Activated CD4-positive, alpha-beta T cell treated with anti-CD3 and anti-CD28 coated beads for 24 hours (primary cell): Measurements from ENCODE around the gene P2RY6.
"Not testable (repeated sequence)": the region's sequence is repeated elsewhere in the genome, so short reads cannot be mapped to it uniquely, and the experiment has no call there.

Experiments used
- DNase-seq, 2 donors: peaks; one replicate each; pipeline ENCODE4 v3.0.0-alpha.2; 2020; ENCODE audit warnings: low read depth in 2 of 2

P2RY6 gene, protein sequence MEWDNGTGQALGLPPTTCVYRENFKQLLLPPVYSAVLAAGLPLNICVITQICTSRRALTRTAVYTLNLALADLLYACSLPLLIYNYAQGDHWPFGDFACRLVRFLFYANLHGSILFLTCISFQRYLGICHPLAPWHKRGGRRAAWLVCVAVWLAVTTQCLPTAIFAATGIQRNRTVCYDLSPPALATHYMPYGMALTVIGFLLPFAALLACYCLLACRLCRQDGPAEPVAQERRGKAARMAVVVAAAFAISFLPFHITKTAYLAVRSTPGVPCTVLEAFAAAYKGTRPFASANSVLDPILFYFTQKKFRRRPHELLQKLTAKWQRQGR

DNA sequence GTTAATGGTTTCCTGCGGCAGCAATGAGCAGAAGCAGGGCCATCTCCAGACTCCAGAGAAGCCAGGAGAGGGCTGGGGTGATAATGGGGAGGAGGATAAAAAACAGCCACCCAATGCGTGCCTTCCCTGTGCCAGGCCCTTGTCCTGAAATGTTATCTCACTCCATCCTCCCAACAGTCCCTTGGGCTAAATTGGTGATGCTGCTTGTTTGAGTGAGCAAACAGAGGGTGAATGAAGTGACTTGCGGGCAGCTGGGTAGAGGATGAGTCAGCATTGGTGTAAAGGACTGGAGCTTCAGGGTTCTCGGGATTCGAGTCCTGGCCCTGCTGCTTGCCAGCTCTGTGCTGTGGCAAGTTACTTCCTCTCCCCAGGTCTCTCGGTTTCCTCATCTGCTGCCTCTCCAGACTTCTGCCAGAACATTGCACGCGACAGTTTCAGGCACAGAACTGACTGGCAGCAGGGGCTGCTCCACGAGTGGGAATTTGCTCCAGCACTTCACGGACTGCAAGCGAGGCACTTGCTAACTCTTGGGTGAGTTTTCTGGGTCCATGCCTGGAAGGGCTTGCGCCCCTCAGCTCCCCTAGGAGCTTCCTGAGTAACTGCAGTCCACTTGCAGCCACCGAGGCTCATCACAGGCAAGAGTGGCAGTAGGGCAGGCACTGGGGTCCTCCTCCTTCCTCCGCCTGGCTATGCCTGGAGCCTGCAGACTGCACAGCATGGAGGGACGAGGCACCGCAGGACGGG lies at the start of gene P2RY6:
Gene P2RY6, plus strand, starts transcription at position 403 of the 744 bp plus-strand sequence. CDS start 24,181 bp downstream, outside the sequence.
- no peak for DNase-seq

DNA sequence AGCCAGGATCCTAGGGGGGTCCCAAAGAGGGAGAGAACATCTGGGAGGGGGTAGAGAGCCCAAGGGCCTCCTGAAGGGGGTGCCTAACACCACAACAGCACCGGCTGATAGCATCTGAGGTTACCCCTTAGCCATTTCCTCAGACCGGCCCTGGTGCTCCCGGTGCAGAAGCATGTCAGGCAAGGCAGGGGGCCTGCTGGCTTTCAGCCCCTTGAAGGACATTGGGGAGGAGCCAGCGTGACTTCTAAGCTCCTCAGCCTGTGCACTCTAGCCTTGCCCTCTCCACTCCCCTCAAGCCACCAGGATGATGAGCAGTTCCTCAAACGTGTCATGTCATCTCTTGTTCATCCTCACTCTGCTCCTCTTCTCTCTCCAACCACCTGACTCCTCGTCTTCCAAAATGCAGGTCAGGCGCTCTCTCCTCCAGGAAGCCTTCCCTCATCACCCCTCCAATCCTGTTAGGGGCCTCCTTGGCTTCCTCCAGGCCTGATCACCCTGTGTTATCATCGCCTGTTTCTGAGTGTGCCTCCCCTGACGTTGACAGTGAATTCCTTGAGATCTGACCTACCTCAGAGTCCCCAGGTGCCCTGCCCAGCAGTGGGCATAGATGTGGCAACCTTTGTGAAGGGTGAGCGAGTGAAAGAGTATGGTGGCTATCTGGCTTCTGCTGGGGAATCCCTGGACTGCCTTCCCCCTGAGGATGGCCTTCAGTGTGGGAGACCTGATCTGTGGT lies 48.0 kb upstream of the P2RY6 start:
- DNase-seq, result no peak

DNA sequence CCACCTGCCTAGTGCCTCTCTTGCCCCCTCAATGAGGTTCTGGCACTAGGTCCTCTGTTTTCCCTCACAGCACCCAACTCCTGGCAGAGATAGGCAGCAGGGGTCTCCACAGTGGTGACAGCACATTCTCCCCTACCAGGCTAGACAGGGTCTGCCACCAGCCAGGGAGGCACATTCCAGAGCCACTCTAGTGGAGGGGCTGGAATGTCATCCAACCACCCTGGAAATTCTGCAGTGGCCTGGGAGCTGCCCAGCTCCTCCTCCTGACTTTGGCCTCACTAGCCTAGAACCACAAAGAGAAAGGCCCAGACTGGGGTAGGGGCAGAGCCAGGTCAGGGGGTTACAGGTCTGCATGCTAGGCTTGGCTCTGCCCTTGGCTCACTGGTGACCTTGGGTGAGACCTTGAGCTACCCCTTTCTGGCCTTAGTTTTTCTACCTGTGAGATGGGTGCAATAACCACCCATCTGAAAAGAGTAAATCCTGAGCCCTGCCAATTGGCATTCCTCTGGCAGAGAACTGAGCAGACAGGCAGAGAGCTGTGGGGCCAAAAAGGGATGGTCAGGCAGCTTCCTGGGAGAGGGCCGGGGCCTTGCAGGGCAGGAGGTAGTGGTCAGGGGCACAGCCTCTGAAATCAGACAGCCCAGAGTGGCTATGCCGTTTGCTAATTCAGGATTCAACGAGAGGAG lies 47.0 kb upstream of the P2RY6 start:
- DNase-seq, result no peak

DNA sequence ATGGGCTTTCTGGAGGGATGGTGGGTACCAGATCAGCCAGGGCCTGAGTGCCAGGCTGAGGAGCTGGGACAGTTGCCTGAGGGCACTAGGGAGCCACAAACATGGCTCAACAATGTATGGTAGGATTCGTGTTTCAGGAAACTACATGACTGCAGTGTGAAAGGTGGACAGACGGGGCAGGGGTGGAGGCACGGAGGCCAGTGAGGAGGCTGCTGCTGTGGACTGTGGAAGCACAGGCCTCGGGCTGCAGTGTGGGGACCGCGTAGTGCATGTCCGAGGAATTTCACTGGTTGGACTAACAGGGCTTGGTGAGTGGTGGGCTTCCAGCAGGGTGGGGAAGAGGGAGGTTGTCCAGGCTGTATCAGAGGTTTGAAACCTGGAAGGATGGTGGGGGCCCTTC lies 46.3 kb upstream of the P2RY6 start:
- DNase-seq, result no peak

DNA sequence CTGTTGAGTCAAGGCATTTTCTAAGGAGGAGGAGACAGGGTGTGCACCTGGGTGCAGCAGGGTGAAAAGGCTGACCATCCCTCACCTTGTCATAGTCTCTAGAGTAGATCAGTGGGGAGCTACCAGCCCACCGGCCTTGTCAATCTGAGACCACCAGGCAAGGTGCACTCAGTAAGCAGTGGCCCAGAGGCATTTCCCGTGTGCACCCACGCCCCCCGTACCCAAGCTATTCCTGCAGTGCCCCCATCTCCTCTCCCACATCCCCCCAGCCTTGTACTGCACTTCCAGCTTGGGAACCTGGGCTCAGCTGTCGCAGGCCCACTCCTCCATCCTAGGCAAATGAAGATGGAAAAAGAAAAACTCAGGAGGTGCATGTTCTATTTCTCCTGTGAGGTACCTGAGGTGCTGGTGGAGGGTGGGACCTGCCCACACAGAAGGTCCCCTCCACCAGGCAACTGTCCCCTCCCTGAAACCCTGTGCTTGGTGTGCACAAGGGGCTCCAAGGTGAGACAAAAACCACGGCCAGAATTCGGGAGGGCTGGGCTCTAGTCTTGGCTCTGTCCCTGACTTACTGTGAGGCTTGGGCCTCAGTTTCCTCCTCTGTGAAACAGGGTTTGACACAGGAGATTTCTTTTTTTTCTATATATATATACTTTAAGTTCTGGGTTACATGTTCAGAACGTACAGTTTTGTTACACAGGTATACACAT lies 45.7 kb upstream of the P2RY6 start:
- DNase-seq, result no peak

DNA sequence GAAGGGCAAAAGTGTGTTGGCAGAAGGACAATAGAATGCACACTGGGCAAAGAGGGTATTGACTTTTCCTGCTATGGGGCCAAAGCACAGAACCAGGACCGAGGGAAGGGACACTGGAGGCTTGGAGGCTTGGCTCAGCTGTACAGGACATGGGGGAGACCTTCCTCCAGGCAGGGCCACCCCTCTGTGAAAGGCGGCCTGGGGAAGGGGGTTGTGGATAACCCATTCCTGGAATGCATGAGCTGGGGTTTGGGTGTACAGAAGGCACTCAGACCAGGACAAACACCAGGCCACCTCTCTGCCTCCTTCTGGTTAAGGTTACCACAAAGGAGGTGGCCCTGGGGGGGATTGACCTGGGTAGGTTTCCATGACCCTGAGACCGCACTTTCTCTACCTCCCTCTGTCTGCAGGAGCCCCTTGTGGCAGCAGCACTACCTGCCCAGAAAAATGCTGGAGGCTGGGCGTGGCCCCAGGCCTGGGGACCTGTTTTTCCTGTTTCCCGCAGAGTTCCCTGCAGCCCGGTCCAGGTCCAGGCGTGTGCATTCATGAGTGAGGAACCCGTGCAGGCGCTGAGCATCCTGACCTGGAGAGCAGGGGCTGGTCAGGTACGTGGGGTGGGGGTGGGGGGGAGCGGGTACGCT lies 44.4 kb upstream of the P2RY6 start:
- no peak for DNase-seq

DNA sequence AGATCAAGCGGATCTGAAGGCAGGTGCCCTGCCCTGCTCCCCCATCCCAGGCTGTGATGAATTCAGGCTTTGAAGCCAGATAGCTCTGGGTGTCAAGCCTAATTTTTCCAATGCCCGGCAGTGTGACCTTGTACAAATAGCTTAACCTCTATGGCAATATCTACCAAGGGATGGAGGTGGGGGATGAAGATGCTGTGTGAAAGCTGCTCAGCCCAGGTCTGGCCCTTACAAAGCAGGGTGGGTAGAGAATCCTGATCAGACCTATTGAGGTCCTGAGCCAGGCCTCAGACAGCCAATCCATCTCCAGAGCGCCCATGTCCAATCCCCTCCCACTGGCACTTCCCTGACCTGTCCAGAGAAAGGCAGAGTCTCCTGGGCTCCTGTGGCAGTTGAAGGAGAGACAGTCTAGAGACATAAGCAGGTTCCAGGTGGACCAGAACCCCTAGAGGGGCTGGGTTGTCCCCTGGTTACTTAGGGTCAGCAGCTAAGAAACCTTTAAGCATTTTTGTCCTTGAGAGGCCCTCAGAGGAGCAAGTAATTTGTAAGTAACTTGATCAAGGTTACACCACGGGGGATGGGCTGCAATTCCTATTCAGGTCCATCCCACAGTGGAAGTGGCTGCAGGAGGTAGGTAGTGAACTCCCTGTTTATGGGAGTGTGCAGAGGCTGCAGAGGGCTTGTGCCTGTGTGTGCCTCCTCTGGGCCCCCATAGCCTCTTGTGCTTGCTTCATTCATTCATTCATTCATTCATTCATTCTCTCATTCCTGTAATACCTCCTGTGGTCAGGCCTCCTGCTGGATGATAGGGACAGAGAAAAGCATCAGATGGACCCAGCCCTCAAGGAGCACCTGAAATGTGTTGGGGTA lies 43.6 kb upstream of the P2RY6 start:
- no peak for DNase-seq

DNA sequence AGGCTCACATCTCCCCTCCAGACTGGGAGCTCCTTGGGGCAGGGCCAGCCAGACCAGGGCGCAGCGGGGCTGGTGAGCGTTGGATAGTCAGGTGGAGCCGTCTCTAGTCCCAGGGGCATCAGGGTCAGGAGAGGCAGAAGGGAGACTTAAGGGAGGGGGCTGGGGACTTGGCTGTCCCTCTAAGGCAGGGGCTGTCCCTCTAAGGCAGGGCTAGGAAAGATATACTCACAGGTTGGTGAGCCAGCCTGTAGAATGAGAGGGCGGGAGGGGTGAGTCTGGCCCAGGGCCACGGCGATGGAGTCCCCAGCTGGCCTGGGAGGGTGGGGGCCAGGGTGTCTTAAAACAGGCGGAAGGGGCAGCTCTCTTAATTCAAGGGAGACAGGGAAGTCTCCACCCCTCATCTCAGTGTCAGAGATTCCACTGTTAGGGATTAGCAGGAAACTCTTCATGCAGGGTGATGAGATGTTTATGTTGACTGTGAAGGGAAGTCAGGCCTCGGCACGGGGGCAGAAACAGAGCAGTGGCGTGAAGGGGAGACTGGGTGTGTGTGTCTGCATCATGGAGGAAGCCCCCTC lies 42.7 kb upstream of the P2RY6 start:
- no peak for DNase-seq

DNA sequence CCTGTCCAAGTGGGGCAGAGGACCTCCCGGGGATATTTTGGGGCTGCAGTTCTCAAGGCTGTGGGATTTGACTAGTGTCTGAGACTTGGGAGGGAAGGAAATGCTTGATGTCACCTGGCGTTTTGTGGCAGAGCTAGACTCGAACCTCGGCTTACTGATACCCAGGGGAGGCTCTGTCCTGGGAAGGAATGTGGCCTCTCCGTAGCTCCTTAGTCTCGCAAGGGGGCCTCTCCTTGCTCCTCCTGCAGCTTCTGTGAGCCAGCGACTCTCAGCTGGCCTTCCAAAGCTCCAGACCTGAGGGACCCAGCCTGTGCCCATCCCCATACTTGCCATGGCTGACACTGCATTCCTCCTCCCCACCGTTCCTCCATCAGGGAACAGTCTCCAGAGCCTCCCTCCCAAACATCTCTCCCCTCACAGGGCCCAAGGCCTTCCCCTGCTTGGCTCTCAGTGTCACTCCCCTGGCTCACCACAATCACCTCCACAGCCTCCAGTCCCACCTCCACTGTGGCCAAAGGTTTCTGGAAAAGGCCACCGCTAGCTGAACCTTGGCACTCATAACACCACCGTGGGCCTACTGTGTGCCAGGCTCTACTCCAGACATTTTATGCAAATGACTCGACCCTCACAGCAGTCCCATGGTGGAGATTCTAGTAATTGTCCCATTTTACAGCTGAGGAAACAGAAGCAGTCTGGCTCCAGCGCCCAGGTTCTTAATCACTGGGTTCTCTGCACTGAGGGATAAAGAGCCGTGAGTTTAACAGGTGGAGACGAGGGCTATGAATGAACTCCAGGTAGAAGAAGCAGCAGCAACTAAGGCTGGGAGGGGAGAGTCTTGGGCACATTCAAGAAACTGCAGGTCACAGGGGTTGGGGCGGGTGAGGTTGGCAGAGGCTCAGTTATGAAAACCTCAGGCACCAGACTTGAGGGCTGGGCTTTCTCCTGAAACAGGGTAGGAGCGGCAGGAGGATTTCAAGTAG lies 42.0 kb upstream of the P2RY6 start:
- DNase-seq, result no peak

DNA sequence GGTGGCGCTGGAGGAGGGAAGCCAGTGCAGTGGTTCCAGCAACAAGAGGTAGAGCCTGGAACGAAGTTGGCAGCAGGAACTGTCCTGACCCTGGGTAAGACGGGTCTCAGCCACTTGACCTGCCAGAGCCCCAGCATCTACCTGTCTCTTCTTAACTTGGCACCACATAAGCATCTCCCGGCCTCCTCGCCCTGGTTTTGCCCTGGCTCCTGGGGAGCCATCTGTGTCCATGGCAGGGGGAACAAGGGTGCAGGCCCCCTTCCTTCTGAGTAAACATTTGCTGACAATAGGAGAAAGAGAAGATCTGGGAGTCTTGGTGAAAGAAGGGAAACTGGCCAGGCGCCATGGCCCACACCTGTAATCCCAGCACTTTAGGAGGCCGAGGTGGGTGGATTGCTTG lies 41.2 kb upstream of the P2RY6 start:
- no peak for DNase-seq

DNA sequence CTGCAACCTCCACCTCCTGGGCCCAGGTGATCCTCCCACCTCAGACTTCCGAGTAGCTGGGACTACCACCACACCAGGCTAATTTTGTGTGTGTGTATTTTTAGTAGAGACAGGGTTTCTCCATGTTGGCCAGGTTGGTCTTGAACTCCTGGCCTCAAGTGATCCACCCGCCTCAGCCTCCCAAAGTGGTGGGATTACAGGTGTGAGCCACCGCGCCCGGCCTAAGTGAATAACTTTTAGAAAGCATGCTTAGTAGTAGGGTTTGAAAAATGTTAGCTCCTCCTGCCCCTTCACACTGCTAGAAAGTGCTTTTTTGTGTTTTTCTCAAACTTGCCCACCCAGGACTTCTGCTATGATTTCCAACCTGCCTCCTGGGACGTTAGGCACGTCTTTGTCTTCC lies 39.7 kb upstream of the P2RY6 start:
- DNase-seq, result not testable (repeated sequence)

DNA sequence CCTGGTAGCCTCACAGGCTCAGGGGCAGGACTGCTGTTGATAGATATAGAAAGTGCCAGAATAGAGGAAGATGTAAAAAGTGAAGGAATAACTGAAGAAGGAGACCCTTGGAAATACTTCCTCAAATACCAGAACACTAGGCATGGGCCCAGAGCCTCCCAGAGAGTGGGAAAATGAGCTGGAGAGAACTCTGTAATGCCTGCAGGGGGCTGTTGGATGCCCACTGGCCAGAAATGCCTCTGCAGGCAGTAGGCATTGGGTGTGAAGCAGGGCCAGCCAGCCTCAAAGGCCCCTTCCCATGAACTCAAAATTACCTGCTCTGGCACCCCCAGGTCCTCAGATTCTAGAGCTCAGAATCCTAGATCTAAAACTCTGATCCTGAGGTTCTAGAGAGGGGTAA lies 38.9 kb upstream of the P2RY6 start:
- DNase-seq, result no peak

DNA sequence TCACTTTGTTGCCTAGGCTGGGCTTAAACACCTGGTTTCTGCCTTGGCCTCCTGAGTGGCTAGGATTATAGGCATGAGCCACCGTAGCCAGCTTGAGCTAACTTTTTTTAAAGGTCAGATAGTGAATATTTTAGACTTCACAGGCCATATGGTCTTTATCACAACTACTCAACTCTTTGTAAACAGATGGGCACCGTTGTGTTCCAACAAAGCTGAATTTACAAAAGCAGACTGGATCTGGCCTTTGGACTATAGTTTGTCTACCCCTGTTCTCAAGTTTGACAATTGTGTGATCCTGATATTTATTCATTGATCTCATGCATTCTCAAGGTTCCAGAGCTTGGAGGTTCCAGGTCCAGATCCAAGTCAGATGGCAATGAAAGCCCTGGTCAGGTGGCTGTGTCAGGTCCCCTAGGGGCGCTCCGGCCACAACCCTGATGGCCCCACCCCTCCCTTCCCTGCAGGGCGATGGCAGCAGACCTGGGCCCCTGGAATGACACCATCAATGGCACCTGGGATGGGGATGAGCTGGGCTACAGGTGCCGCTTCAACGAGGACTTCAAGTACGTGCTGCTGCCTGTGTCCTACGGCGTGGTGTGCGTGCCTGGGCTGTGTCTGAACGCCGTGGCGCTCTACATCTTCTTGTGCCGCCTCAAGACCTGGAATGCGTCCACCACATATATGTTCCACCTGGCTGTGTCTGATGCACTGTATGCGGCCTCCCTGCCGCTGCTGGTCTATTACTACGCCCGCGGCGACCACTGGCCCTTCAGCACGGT lies 38.3 kb upstream of the P2RY6 start:
- DNase-seq, result no peak

DNA sequence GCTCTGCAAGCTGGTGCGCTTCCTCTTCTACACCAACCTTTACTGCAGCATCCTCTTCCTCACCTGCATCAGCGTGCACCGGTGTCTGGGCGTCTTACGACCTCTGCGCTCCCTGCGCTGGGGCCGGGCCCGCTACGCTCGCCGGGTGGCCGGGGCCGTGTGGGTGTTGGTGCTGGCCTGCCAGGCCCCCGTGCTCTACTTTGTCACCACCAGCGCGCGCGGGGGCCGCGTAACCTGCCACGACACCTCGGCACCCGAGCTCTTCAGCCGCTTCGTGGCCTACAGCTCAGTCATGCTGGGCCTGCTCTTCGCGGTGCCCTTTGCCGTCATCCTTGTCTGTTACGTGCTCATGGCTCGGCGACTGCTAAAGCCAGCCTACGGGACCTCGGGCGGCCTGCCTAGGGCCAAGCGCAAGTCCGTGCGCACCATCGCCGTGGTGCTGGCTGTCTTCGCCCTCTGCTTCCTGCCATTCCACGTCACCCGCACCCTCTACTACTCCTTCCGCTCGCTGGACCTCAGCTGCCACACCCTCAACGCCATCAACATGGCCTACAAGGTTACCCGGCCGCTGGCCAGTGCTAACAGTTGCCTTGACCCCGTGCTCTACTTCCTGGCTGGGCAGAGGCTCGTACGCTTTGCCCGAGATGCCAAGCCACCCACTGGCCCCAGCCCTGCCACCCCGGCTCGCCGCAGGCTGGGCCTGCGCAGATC lies 37.5 kb upstream of the P2RY6 start:
- DNase-seq, result no peak

DNA sequence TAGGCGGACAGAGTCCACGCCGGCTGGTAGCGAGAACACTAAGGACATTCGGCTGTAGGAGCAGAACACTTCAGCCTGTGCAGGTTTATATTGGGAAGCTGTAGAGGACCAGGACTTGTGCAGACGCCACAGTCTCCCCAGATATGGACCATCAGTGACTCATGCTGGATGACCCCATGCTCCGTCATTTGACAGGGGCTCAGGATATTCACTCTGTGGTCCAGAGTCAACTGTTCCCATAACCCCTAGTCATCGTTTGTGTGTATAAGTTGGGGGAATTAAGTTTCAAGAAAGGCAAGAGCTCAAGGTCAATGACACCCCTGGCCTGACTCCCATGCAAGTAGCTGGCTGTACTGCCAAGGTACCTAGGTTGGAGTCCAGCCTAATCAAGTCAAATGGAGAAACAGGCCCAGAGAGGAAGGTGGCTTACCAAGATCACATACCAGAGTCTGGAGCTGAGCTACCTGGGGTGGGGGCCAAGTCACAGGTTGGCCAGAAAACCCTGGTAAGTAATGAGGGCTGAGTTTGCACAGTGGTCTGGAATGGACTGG lies 36.8 kb upstream of the P2RY6 start:
- no peak for DNase-seq

DNA sequence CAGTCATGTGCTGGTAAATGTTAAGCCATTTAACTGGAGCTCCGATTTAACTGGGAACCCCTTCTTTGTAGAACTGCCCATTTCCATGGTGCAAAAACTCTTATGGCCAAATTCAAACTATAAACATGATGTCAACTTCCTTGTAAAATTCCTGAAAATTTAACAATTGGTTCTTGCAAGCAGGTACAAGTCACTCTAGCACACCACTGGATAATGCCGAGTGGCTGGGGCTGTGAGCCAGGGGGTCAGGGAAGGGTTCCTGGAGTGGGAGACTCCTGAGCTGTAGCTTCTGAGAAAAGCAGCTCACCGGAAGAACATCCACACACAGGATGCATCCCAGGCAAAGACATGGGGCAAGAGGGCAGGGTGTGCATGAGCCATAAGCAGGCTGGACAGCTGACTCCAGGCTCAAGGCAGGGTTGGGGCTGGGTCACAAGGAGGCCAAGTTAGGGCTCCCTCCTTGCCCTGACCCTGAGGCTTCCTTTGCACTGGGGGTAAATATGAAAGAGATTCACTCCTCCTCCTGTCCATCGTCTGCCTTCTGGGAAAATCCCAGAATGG lies 35.9 kb upstream of the P2RY6 start:
- DNase-seq, result no peak
